ENCODE data around the gene SYT13.

The SYT13 gene

GRCh38 chr11:45282081-45282480 lies 4.1 kb downstream of the SYT13 start:
- no peak for TF ChIP-seq CTCF (IDR thresholded peaks at IDR 0.05)

GRCh38 chr11:45280449-45280848 lies 5.7 kb downstream of the SYT13 start:
- no peak for TF ChIP-seq CTCF (IDR thresholded peaks at IDR 0.05)

- no peak for TF ChIP-seq CTCF (IDR thresholded peaks at IDR 0.05)
Measured at GRCh38 chr11:45279645-45280044, 6.5 kb downstream of the SYT13 start.

- TF ChIP-seq CTCF (IDR thresholded peaks at IDR 0.05) = no peak
Measured at GRCh38 chr11:45278714-45279113, 7.4 kb downstream of the SYT13 start.

GRCh38 chr11:45275828-45276227 lies 10.3 kb downstream of the SYT13 start:
- no peak for TF ChIP-seq CTCF (IDR thresholded peaks at IDR 0.05)

GRCh38 chr11:45274206-45274605 lies 11.9 kb downstream of the SYT13 start:
- no peak for TF ChIP-seq CTCF (IDR thresholded peaks at IDR 0.05)

GRCh38 chr11:45273509-45273908 lies 12.6 kb downstream of the SYT13 start:
- no peak for TF ChIP-seq CTCF (IDR thresholded peaks at IDR 0.05)

GRCh38 chr11:45272701-45273100 lies 13.4 kb downstream of the SYT13 start:
- no peak for TF ChIP-seq CTCF (IDR thresholded peaks at IDR 0.05)
